Left ventricle myocardium inferior (tissue), 1 donor: ENCODE data around the gene ASTN2. TPM values are rescaled to one million over a fixed set of nuclear protein-coding genes. Genes with fewer than 3 reads are reported as not detected.

Experiments
- DNase-seq: peaks from one replicate; pipeline ENCODE4 v3.0.0-alpha.2; 2020
- H3K27ac ChIP-seq: fragments of 200-600 bp; replicated peaks from 2 replicates; pipeline ENCODE4 v1.8.0; 2021
- H3K27me3 ChIP-seq: fragments of 200-600 bp; 2 replicates; pipeline ENCODE4 v1.8.0; 2021; ENCODE audit warnings: low read depth
- H3K36me3 ChIP-seq: fragments of 200-600 bp; 2 replicates; pipeline ENCODE4 v1.8.0; 2021
- H3K4me1 ChIP-seq: fragments of 200-600 bp; 2 replicates; pipeline ENCODE4 v1.8.0; 2021
- H3K4me3 ChIP-seq: fragments of 200-600 bp; 2 replicates; pipeline ENCODE4 v1.8.0; 2021; ENCODE audit warnings: mild to moderate bottlenecking, moderate library complexity
- H3K9me3 ChIP-seq: fragments of 200-600 bp; replicated peaks from 2 replicates; pipeline ENCODE4 v1.8.0; 2021
- CTCF ChIP-seq: fragments of 200-600 bp; IDR thresholded peaks from 2 replicates; pipeline ENCODE4 v1.8.0; 2021; ENCODE audit warnings: antibody characterized with exemption, mild to moderate bottlenecking, borderline replicate concordance
- intact Hi-C: fragments of 100-400 bp; cut with micrococcal nuclease; formaldehyde crosslinking; loops from one replicate; pipeline ENCODE4 v1.11.0; 2022
- total RNA-seq: library from RNA; stranded (reverse); fragmentation: NEBNext Ultra II Directional; extraction: Animal tissue kit (Norgen Biotek cat#: 25700); gene quantifications from one replicate; pipeline ENCODE4 v1.2.1, GENCODE V29; 2021
- donor health status: DM: no; HTN: yes; CAD: no; lungs with severe emphysema.

Gene ASTN2
- total RNA-seq, 1 donor from 2014 or later, result 6.1 TPM

DNA sequence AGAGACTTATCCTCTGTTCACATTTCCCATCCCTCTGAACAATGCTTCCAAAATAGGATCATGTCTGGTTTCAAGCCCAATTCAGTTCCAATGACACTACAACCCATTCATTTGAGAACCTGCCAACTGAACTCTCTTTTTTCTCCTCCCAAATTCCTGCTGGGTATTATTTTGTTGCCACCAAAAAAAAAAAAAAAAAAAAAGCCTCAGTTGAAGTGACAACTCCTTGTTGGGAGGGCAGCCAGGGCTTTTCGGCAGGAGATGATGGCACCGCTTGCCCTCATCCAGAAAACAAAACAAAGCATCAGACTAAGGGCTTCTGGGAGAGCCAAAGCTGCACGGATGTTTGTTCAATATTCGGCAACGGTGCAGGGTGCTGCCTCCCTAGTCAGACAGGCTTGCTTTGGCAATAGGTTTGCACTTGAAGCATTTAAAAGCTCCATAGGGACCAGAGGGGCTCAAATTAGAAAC lies 758.3 kb downstream of the ASTN2 start:
- intact Hi-C loops, result no loop called here

GRCh38 chr9:116654059-116654355 lies 760.9 kb downstream of the ASTN2 start:
- intact Hi-C loops, result no loop called here
- no peak for TF ChIP-seq CTCF
- Histone ChIP-seq H3K4me3 (no peak overlapping the region), H3K9me3 (no peaks in the 10 kb centered on the region), H3K27ac (peak overlapping the region; percentile 24), H3K4me1 (peaks cover 14% of the 10 kb centered on the region), H3K36me3 (no peaks in the 10 kb centered on the region), H3K27me3 (no peaks in the 10 kb centered on the region)
- no peak for DNase-seq

More for the DNA sequence above, 758.3 kb downstream of the ASTN2 start:
- Histone ChIP-seq H3K27me3 (no peaks in the 10 kb centered on the region), H3K4me3 (no peak overlapping the region), H3K4me1 (peaks cover 14% of the 10 kb centered on the region), H3K36me3 (no peaks in the 10 kb centered on the region), H3K9me3 (no peaks in the 10 kb centered on the region), H3K27ac (peak overlapping the region; percentile 60)
- DNase-seq, result peak; percentile 26
- TF ChIP-seq CTCF, result no peak

DNA sequence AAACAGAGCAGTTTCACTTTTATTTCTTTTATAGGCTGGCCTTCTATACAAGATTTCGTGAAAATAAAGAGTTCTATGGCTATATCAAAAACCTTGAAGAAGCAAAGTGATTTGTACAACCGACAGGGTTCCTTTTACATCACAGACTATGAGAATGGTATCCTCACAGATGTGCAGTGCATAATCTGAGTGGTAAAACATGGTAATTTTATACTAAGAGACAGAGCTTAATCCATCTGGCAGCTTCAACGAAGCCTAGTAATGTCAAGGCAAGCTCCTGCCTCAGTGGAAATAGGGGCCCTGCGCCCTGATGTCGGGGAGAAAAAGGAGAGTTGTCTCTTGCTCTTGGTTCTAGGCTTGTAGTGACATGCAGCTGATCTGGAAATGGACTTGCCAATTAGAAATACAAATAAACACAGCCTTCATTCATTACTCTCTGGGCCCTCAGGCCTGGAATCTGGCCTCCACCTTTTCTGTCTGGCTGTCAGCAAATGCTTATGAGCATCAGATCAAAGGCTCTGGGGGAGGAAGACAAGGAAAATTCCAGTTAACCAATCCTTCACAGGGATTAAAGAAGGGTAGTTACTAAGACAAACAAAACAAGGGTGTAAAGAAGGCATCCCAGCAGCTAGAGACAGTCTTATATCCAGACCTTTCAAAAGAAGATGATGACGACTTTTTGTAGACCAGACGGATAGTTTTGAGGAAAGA lies 761.4 kb downstream of the ASTN2 start:
- H3K4me1 ChIP-seq, result peaks cover 14% of the 10 kb centered on the region
- H3K27me3 ChIP-seq, result no peaks in the 10 kb centered on the region
- H3K27ac ChIP-seq, result peak overlapping the region; percentile 24
- DNase-seq, result no peak
- H3K36me3 ChIP-seq, result no peaks in the 10 kb centered on the region
- TF ChIP-seq CTCF, result no peak
- H3K4me3 ChIP-seq, result no peak overlapping the region
- intact Hi-C loops, result no loop called here
- H3K9me3 ChIP-seq, result no peaks in the 10 kb centered on the region

GRCh38 chr9:116647515-116647809 lies 767.4 kb downstream of the ASTN2 start:
- H3K27ac ChIP-seq, result peak overlapping the region; percentile 86
- TF ChIP-seq CTCF, result peak; percentile 1
- no peaks in the 10 kb centered on the region for H3K36me3 ChIP-seq
- H3K4me1 ChIP-seq, result peaks cover 21% of the 10 kb centered on the region
- H3K9me3 ChIP-seq, result no peaks in the 10 kb centered on the region
- peak; percentile 56 for DNase-seq
- H3K27me3 ChIP-seq, result no peaks in the 10 kb centered on the region
- H3K4me3 ChIP-seq, result no peak overlapping the region
- intact Hi-C loops, result loop anchor here (10.0 kb wide), 1 partner anchor 73 kb away; no protein-coding TSS in a partner anchor

GRCh38 chr9:116646661-116647514 lies 768.0 kb downstream of the ASTN2 start:
- intact Hi-C loops, result loop anchor here (10.0 kb wide), 1 partner anchor 72 kb away; no protein-coding TSS in a partner anchor

More at GRCh38 chr9:116646661-116647514, 768.0 kb downstream of the ASTN2 start:
- peak overlapping the region; percentile 86 for H3K27ac ChIP-seq
- peak; percentile 62 for TF ChIP-seq CTCF
- no peak for DNase-seq
- H3K9me3 ChIP-seq, result no peaks in the 10 kb centered on the region
- H3K4me1 ChIP-seq, result peaks cover 27% of the 10 kb centered on the region
- no peak overlapping the region for H3K4me3 ChIP-seq
- H3K36me3 ChIP-seq, result no peaks in the 10 kb centered on the region
- H3K27me3 ChIP-seq, result no peaks in the 10 kb centered on the region
